T-helper 2 cell (primary cell): ENCODE measurements around the gene SERPINC1.
"Not testable (repeated sequence)": the region's sequence is repeated elsewhere in the genome, so short reads cannot be mapped to it uniquely, and the experiment has no call there.

Source experiments
- DNase-seq, 5 experiments: peaks; one replicate each; pipeline versions ENCODE4 v3.0.0 to v3.0.0-alpha.2; 2012 to 2022

Gene SERPINC1

GRCh38 chr1:173862769-173863223 lies 54.3 kb downstream of the SERPINC1 start:
- DNase-seq: no peak

GRCh38 chr1:173862146-173862768 lies 54.9 kb downstream of the SERPINC1 start:
- not testable (repeated sequence) for DNase-seq

DNA sequence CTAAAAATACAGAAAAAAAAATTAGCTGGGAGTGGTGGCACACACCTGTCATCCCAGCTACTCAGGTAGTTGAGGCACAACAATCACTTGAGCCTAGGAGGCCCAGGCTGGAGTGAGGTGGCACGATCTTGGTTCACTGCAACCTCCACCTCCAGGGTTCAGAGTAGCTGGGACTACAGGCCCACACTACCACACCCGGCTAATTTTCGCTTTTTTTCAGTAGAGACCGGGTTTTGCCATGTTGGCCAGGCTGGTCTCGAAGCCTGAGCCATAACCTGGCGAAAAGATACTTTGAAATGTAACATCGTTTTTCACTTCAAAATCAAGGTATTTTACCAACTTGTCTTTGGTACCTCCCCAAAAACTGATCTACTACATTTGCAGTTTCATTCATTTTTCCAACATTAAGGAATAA lies 55.4 kb downstream of the SERPINC1 start:
- no peak for DNase-seq

- no peak for DNase-seq
These were observed 57.1 kb downstream of the SERPINC1 start for GRCh38 chr1:173860065-173860464.

DNA sequence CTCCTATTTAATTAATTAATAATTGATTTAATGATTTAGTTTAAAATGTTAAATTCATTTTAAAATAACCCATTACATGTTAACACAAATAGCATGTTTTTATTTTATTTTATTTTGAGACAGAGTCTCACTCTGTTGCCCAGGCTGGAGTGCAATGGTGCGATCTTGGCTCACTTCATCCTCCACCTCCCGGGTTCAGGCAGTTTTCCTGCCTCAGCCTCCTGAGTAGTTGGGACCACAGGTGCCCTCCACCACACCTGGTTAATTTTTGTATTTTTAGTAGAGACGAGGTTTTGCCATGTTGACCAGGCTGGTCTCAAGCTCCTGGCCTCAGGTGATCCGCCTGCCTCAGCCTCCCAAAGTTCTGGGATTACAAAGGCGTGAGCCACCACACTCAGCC lies 57.6 kb downstream of the SERPINC1 start:
- DNase-seq: not testable (repeated sequence)

GRCh38 chr1:173857363-173857917 lies 59.7 kb downstream of the SERPINC1 start:
- no peak for DNase-seq

GRCh38 chr1:173856903-173857302 lies 60.2 kb downstream of the SERPINC1 start:
- DNase-seq: no peak

DNA sequence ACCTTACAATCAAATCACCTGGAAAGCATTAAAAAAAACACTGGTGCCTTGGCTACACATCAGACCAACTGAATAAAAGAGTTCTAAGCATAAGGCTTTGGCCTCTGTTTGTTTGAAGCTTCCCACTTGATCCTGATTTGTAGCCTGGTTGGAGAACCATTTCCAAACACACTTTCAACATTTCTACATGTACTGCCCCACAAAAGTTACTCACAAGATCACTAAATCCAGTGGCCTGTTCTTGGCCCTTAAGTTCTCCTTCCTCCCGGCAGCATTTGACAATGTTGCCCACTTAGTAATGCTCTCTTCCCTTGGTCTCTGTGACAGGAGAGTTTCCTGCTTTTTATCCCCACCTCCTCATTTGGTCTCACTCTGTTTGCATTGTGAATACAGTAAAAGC lies 61.1 kb downstream of the SERPINC1 start:
- DNase-seq: no peak
